ENCODE measurements around the gene TMEM218. TPM values are rescaled to one million over a fixed set of nuclear protein-coding genes. Genes with fewer than 3 reads are reported as not detected.

TMEM218 gene
- total and polyA plus RNA-seq, 2 donors (not counting 1 experiment from before 2014, with no cell fraction given) = 20.7 to 31.7 TPM

DNA sequence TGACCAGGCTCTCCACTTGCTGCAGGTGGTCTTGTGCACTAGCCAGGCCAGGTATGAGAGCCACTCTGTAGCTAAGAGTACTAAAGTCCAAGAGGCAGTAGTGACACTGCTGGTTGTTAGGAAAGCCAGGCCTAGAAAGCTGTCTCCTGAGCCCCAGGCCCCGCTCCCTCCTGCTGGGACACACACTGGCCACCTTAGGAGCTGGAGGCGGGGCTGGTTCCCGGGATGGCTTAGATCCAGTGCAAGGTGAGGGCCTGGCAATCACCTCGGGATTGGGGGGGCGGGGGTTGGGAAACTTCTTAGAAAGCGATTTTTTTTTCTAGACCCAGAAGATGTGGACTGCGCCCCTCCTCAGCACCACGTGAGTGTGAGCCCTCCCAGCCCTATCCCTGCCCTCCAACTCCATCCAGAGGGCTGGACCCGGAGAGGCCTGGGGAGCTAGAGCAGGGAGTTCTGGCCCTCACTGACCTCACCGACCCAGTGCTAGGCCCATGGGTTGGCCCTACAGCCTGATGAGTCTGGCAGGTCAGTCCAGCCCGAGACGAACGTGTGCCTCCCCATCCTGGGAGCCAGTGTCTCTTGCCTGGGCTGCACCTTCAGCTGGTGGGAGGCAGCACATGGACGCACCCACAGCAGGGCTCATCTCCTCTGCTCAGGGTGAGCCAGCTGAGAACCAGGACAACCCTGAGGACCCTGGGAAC, 30.2 kb downstream of the TMEM218 start:
- H3K9ac ChIP-seq (ENCODE audit: low read length) = no peak overlapping the region
- no peak overlapping the region for H3K27ac ChIP-seq (ENCODE audit: low read length in 2 of 2)
- ChIA-PET POLR2A (no interaction called here), CTCF (interaction anchor here (1.0 kb wide), 1 partner anchor 10 kb away, joined by 4 read pairs; no protein-coding TSS in a partner anchor)
- no peak overlapping the region for H3K27ac Mint-ChIP-seq
- H3K9me3 ChIP-seq (ENCODE audit: control extremely low read depth in 1 of 3, control insufficient read depth in 2 of 3, insufficient read depth in 1 of 3, low read length in 2 of 3) = no peaks in the 10 kb centered on the region
- H4K20me1 ChIP-seq (ENCODE audit: control insufficient read depth, insufficient read depth, low read length, poor library complexity, severe bottlenecking) = no peaks in the 10 kb centered on the region
- WGBS (ENCODE audit: insufficient coverage) = 93% methylated on average over 14 of the region's 14 CpGs
- no peaks in the 10 kb centered on the region for H3K27me3 ChIP-seq (replicated peaks in 1 of 4; ENCODE audit: control extremely low read depth in 1 of 4, control insufficient read depth in 3 of 4, insufficient read depth in 4 of 4, low read length in 3 of 4)
- ATAC-seq (ENCODE audit: low read depth) = no peak
- no peaks in the 10 kb centered on the region for H3K4me1 ChIP-seq (ENCODE audit: control insufficient read depth in 2 of 2, insufficient read depth in 2 of 2, low read length in 2 of 2)
- no peaks in the 10 kb centered on the region for H3K9me3 Mint-ChIP-seq (ENCODE audit: insufficient read depth)
- H2AFZ ChIP-seq (ENCODE audit: insufficient read depth, low read depth, low read length, poor library complexity, severe bottlenecking) = no peak overlapping the region
- no peak overlapping the region for H3K4me2 ChIP-seq (replicated peaks; ENCODE audit: low read depth, low read length, poor library complexity, severe bottlenecking)
- H3K4me1 Mint-ChIP-seq = no peaks in the 10 kb centered on the region
- DNase-seq = no peak
- no peak overlapping the region for H3K4me3 Mint-ChIP-seq
- no peak for TF ChIP-seq EZH2 (IDR thresholded peaks at IDR 0.05; ENCODE audit: borderline replicate concordance, insufficient read depth, low read depth, low read length, poor library complexity, severe bottlenecking)
- TF ChIP-seq, protein P1, sequence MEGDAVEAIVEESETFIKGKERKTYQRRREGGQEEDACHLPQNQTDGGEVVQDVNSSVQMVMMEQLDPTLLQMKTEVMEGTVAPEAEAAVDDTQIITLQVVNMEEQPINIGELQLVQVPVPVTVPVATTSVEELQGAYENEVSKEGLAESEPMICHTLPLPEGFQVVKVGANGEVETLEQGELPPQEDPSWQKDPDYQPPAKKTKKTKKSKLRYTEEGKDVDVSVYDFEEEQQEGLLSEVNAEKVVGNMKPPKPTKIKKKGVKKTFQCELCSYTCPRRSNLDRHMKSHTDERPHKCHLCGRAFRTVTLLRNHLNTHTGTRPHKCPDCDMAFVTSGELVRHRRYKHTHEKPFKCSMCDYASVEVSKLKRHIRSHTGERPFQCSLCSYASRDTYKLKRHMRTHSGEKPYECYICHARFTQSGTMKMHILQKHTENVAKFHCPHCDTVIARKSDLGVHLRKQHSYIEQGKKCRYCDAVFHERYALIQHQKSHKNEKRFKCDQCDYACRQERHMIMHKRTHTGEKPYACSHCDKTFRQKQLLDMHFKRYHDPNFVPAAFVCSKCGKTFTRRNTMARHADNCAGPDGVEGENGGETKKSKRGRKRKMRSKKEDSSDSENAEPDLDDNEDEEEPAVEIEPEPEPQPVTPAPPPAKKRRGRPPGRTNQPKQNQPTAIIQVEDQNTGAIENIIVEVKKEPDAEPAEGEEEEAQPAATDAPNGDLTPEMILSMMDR (IDR thresholded peaks at IDR 0.05) = no peak
- no peaks in the 10 kb centered on the region for H3K79me2 ChIP-seq (ENCODE audit: control insufficient read depth, insufficient read depth, low read length)
- no peaks in the 10 kb centered on the region for H3K27me3 Mint-ChIP-seq
- H3K36me3 ChIP-seq (replicated peaks in 1 of 2; ENCODE audit: control extremely low read depth in 1 of 2, control insufficient read depth in 1 of 2, extremely low read depth in 1 of 2, insufficient read depth in 2 of 2, low read length in 1 of 2) = peaks cover 0 to 2% of the 10 kb centered on the region in 2 experiments
- intact Hi-C loops (cut with micrococcal nuclease) = no loop called here
- H3K4me3 ChIP-seq (ENCODE audit: control extremely low read depth in 1 of 5, extremely low read depth in 1 of 5, insufficient read depth in 1 of 5, low read depth in 2 of 5, low read length in 4 of 5) = no peak overlapping the region

DNA sequence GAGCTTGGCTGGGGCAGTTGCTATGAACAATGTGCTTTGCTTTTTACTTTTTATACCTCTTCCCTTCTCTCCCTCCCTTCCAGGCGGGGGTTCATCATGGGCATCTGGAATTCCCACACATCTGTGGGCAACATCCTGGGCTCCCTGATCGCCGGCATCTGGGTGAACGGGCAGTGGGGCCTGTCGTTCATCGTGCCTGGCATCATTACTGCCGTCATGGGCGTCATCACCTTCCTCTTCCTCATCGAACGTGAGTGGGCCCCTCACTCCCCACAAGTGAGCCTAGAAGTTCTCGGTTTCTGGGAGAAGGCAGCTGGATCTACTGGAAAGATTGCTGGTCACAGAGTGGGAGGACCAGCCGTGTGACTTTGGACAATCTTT, 30.9 kb downstream of the TMEM218 start:
- Histone ChIP-seq H3K4me1 (ENCODE audit: control insufficient read depth in 2 of 2, insufficient read depth in 2 of 2, low read length in 2 of 2) (no peaks in the 10 kb centered on the region), H3K9me3 (ENCODE audit: control extremely low read depth in 1 of 3, control insufficient read depth in 2 of 3, insufficient read depth in 1 of 3, low read length in 2 of 3) (no peaks in the 10 kb centered on the region), H2AFZ (ENCODE audit: insufficient read depth, low read depth, low read length, poor library complexity, severe bottlenecking) (no peak overlapping the region), H3K9ac (ENCODE audit: low read length) (no peak overlapping the region), H3K27ac (ENCODE audit: low read length in 2 of 2) (no peak overlapping the region), H3K4me2 (replicated peaks; ENCODE audit: low read depth, low read length, poor library complexity, severe bottlenecking) (no peak overlapping the region), H3K79me2 (ENCODE audit: control insufficient read depth, insufficient read depth, low read length) (no peaks in the 10 kb centered on the region), H3K4me3 (ENCODE audit: control extremely low read depth in 1 of 5, extremely low read depth in 1 of 5, insufficient read depth in 1 of 5, low read depth in 2 of 5, low read length in 4 of 5) (no peak overlapping the region), H3K27me3 (replicated peaks in 1 of 4; ENCODE audit: control extremely low read depth in 1 of 4, control insufficient read depth in 3 of 4, insufficient read depth in 4 of 4, low read length in 3 of 4) (no peaks in the 10 kb centered on the region), H3K36me3 (replicated peaks in 1 of 2; ENCODE audit: control extremely low read depth in 1 of 2, control insufficient read depth in 1 of 2, extremely low read depth in 1 of 2, insufficient read depth in 2 of 2, low read length in 1 of 2) (peaks cover 0 to 2% of the 10 kb centered on the region in 2 experiments), H4K20me1 (ENCODE audit: control insufficient read depth, insufficient read depth, low read length, poor library complexity, severe bottlenecking) (no peaks in the 10 kb centered on the region)
- Mint-ChIP-seq H3K9me3 (ENCODE audit: insufficient read depth) (no peaks in the 10 kb centered on the region), H3K27me3 (no peaks in the 10 kb centered on the region), H3K4me3 (no peak overlapping the region), H3K4me1 (no peaks in the 10 kb centered on the region), H3K27ac (no peak overlapping the region)
- ATAC-seq (ENCODE audit: low read depth) (no peak), DNase-seq (no peak)
- TF ChIP-seq, protein P1 (IDR thresholded peaks at IDR 0.05) = no peak
- CTCF ChIA-PET = no interaction called here
- POLR2A ChIA-PET = no interaction called here
- intact Hi-C loops (cut with micrococcal nuclease) = no loop called here
- 81% methylated on average over 2 of the region's 12 CpGs for WGBS (ENCODE audit: insufficient coverage)

All from B cell (primary cell).